Measurements from ENCODE around the gene PIGP.

Gene PIGP

GRCh38 chr21:37088186-37088735 is 15.4 kb upstream of the PIGP start:
- no peak overlapping the region for H3K27ac Mint-ChIP-seq
- no peaks in the 10 kb centered on the region for H3K9me3 Mint-ChIP-seq
- H3K4me1 Mint-ChIP-seq (ENCODE audit: low read depth in 2 of 2): peaks cover 4 to 14% of the 10 kb centered on the region in 2 donors
- no peak for DNase-seq
- no peak overlapping the region for H3K4me3 Mint-ChIP-seq
- no peaks in the 10 kb centered on the region for H3K27me3 Mint-ChIP-seq
- no peak for ATAC-seq (replicated peaks)
- peaks cover 35% of the 10 kb centered on the region for H3K36me3 Mint-ChIP-seq (ENCODE audit: insufficient read depth)

- Mint-ChIP-seq H3K36me3 (ENCODE audit: insufficient read depth) (peaks cover 30% of the 10 kb centered on the region), H3K9me3 (no peaks in the 10 kb centered on the region), H3K4me3 (no peak overlapping the region), H3K27me3 (no peaks in the 10 kb centered on the region), H3K4me1 (ENCODE audit: low read depth in 2 of 2) (peaks cover 9 to 23% of the 10 kb centered on the region in 2 donors), H3K27ac (no peak overlapping the region)
- no peak for ATAC-seq (replicated peaks)
- DNase-seq: no peak
Measured at GRCh38 chr21:37087188-37087587, 14.3 kb upstream of the PIGP start.

DNA sequence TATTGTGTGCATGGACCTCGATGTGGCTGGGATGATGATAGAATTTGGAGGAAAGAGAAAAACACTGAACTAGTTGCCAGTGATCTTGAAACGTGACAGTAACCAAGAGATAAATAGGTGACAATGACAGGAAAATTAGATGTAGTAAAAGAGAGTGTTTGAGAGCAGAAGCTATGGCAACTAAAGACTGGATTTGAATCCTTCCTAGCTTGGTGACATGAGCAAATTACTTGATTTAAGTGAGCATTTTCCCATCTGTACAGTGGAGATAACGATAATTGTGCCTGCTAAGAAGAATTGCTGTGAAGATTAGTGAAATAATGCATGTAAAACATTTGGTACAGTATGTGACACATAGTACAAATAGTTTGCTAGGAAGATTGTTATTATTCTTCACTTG is 12.9 kb upstream of the PIGP start:
- Mint-ChIP-seq H3K4me1 (ENCODE audit: low read depth in 2 of 2) (peaks cover 9 to 24% of the 10 kb centered on the region in 2 donors), H3K27me3 (no peaks in the 10 kb centered on the region), H3K9me3 (no peaks in the 10 kb centered on the region), H3K4me3 (no peak overlapping the region), H3K27ac (no peak overlapping the region), H3K36me3 (ENCODE audit: insufficient read depth) (peaks cover 22% of the 10 kb centered on the region)
- ATAC-seq (replicated peaks): no peak
- no peak for DNase-seq

GRCh38 chr21:37082856-37083528 is 10.1 kb upstream of the PIGP start:
- ATAC-seq (replicated peaks): no peak
- Mint-ChIP-seq H3K4me1 (ENCODE audit: low read depth in 2 of 2) (peaks cover 13 to 35% of the 10 kb centered on the region in 2 donors), H3K9me3 (no peaks in the 10 kb centered on the region), H3K27me3 (no peaks in the 10 kb centered on the region), H3K27ac (no peak overlapping the region), H3K4me3 (no peak overlapping the region), H3K36me3 (ENCODE audit: insufficient read depth) (peaks cover 2% of the 10 kb centered on the region)
- DNase-seq: no peak

GRCh38 chr21:37082375-37082774 is 9.5 kb upstream of the PIGP start:
- H3K27ac Mint-ChIP-seq: no peak overlapping the region
- H3K4me3 Mint-ChIP-seq: no peak overlapping the region

DNA sequence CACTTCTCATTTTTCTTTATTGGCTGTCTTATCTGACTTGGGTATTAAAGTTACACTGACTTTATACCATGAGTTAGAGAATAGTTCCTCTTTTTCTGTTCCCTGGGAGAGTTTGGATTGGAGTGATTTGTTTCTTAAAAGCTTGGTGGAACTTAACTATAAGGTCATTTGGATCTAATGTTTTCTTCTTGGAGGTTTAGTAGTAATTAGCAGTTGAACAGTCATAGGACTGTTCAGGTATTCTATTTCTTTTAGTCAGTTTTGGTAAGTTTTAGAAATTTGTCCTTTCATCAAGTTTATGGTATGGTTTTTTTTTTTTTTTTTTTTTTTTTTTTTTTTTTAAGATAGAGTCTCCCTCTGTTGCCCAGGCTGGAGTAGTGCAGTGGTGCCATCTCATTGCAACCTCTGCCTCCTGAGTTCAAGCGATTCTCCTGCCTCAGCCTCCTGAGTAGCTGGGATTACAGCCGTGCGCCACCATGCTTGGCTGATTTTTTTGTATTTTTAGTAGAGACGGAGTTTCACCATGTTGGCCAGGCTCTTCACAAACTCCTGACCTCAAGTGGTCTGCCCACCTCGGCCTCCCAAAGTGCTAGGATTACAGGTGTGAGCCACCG is 6.4 kb upstream of the PIGP start:
- peak overlapping the region in 1 of 2 donors; percentile 44 for H3K27ac Mint-ChIP-seq
- ATAC-seq (replicated peaks) (peak; percentile 66), DNase-seq (peak in 1 of 3 experiments; percentile 14)
- H3K4me3 Mint-ChIP-seq: no peak overlapping the region
- peaks cover 20 to 44% of the 10 kb centered on the region in 2 donors for H3K4me1 Mint-ChIP-seq (ENCODE audit: low read depth in 2 of 2)
- peaks cover 2% of the 10 kb centered on the region for H3K36me3 Mint-ChIP-seq (ENCODE audit: insufficient read depth)
- H3K9me3 Mint-ChIP-seq: no peaks in the 10 kb centered on the region
- H3K27me3 Mint-ChIP-seq: no peaks in the 10 kb centered on the region

More at GRCh38 chr21:37082375-37082774, 9.5 kb upstream of the PIGP start:
- DNase-seq (no peak), ATAC-seq (replicated peaks) (no peak)
- H3K4me1 Mint-ChIP-seq (ENCODE audit: low read depth in 2 of 2): peaks cover 18 to 38% of the 10 kb centered on the region in 2 donors
- H3K27me3 Mint-ChIP-seq: no peaks in the 10 kb centered on the region
- H3K36me3 Mint-ChIP-seq (ENCODE audit: insufficient read depth): peaks cover 2% of the 10 kb centered on the region
- no peaks in the 10 kb centered on the region for H3K9me3 Mint-ChIP-seq

DNA sequence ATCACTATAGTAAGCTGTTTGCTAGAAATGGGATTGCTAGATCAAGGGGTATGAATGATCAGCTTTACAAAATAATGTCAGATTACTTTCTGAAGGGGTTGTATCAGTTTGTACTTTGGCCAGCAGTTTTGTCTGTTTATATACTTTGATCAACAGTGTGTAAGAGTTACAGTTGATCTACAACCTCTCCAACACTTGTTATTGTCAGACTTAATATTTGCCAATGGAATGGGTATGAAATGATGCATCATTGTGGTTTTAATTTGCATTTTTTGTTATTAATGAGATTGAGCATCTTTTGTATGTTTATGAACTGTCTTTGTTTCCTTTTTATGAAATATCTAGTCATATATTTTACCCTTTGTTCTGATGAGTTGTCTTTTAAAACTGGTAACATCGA is 4.5 kb upstream of the PIGP start:
- Mint-ChIP-seq H3K9me3 (no peaks in the 10 kb centered on the region), H3K27me3 (no peaks in the 10 kb centered on the region), H3K4me3 (no peak overlapping the region), H3K4me1 (ENCODE audit: low read depth in 2 of 2) (peaks cover 17 to 35% of the 10 kb centered on the region in 2 donors), H3K27ac (peak overlapping the region in 1 of 2 donors; percentile 49), H3K36me3 (ENCODE audit: insufficient read depth) (peaks cover 20% of the 10 kb centered on the region)
- ATAC-seq (replicated peaks) (no peak), DNase-seq (no peak)

DNA sequence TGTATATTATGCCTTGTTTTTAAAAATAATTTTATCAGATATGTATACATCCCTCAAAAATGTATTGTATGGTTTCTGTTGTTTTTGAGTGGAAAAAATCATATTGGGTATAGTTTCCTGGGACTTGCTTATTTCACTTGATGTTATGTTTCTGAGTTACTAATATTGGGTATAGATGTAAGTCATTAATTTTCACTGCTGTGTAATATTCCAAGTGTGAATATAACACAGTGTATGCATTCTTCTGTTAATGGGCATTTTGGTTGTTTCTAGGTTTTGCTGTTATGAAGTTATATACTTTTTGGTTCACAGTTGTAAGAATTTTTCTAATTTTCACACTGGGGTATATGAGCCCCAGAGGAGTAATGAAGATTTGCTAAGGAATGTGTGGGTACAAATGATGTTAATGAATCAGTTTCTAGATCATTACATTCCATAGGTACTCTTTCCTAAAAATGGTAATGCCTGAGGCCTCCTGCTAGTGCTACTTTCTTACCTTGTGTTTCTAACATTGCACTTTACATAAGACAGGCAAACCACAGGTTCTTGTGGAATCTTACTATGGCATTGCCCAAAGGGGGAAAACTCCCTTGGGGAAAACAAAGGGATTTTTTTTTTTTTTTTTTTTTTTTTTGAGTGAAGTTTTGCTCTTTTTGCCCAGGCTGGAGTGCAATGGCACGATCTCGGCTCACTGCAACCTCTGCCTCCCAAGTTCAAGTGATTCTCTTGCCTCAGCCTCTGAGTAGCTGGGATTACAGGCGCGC is 3.4 kb upstream of the PIGP start:
- Mint-ChIP-seq H3K4me1 (ENCODE audit: low read depth in 2 of 2) (peaks cover 27 to 40% of the 10 kb centered on the region in 2 donors), H3K9me3 (no peaks in the 10 kb centered on the region), H3K27ac (peak overlapping the region in 1 of 2 donors; percentile 35), H3K4me3 (no peak overlapping the region), H3K36me3 (ENCODE audit: insufficient read depth) (peaks cover 26% of the 10 kb centered on the region), H3K27me3 (no peaks in the 10 kb centered on the region)
- DNase-seq: no peak
- no peak for ATAC-seq (replicated peaks)

GRCh38 chr21:37075214-37075770 is 2.4 kb upstream of the PIGP start:
- peaks cover 26% of the 10 kb centered on the region for H3K36me3 Mint-ChIP-seq (ENCODE audit: insufficient read depth)
- H3K4me3 Mint-ChIP-seq: peak overlapping the region; percentile 89 to 96
- no peak overlapping the region for H3K27ac Mint-ChIP-seq
- no peaks in the 10 kb centered on the region for H3K9me3 Mint-ChIP-seq
- H3K4me1 Mint-ChIP-seq (ENCODE audit: low read depth in 2 of 2): peaks cover 30 to 48% of the 10 kb centered on the region in 2 donors
- H3K27me3 Mint-ChIP-seq: no peaks in the 10 kb centered on the region
- DNase-seq (no peak), ATAC-seq (replicated peaks) (no peak)

DNA sequence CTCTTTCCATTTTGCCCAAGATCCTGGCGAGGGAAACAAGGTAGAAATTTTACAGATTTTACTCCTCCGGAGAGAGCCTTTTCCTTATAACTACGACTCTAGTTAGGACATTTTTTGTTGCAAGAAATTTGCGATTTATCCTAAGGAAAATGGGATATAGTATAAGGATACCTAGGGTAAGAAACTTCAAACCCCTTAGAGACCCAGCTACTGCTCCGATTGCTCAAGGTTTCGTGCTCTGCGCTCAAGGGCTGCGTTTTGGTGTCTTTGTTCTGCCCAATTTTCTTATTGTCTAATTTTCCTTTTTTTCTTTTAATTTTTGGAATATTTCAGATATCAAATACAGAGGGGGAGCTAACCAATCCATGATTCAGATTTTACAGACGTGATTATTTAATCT is 1.7 kb upstream of the PIGP start:
- Mint-ChIP-seq H3K27ac (peak overlapping the region; percentile 96 to 97), H3K36me3 (ENCODE audit: insufficient read depth) (peaks cover 26% of the 10 kb centered on the region), H3K4me3 (peak overlapping the region; percentile 89 to 96), H3K9me3 (no peaks in the 10 kb centered on the region), H3K4me1 (ENCODE audit: low read depth in 2 of 2) (peaks cover 33 to 49% of the 10 kb centered on the region in 2 donors), H3K27me3 (no peaks in the 10 kb centered on the region)
- DNase-seq (no peak), ATAC-seq (replicated peaks) (no peak)

DNA sequence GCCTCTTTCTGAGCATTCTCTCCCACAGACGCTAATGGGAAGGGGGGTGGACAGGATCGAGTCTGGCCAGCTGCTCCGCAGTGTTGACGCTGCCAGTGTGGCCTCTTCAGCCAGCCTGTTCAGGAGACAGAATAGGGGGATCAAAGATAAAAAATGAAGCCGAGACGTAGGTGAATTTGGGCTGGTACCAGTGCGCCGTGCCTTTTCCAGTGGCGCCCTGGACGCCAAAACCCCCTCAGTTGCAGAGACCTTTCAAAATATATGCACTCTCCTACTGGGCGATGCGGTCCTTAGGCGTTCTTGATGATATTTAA is 1.3 kb upstream of the PIGP start:
- Mint-ChIP-seq H3K4me3 (peak overlapping the region; percentile 89 to 96), H3K9me3 (no peaks in the 10 kb centered on the region), H3K36me3 (ENCODE audit: insufficient read depth) (peaks cover 26% of the 10 kb centered on the region), H3K27me3 (no peaks in the 10 kb centered on the region), H3K4me1 (ENCODE audit: low read depth in 2 of 2) (peaks cover 31 to 45% of the 10 kb centered on the region in 2 donors), H3K27ac (peak overlapping the region; percentile 96 to 97)
- DNase-seq: no peak
- no peak for ATAC-seq (replicated peaks)

GRCh38 chr21:37073417-37074196 is 736 bp upstream of the PIGP start:
- peaks cover 26% of the 10 kb centered on the region for H3K36me3 Mint-ChIP-seq (ENCODE audit: insufficient read depth)
- peak; percentile 45 for ATAC-seq (replicated peaks)
- peaks cover 29 to 42% of the 10 kb centered on the region in 2 donors for H3K4me1 Mint-ChIP-seq (ENCODE audit: low read depth in 2 of 2)
- H3K27ac Mint-ChIP-seq: peak overlapping the region; percentile 96 to 97
- H3K9me3 Mint-ChIP-seq: no peaks in the 10 kb centered on the region
- H3K4me3 Mint-ChIP-seq: peak overlapping the region; percentile 89 to 96
- peak; percentile 65 to 79 (median 66) for DNase-seq
- H3K27me3 Mint-ChIP-seq: no peaks in the 10 kb centered on the region

Data from effector memory CD8-positive, alpha-beta T cell (primary cell).